ENCODE measurements around the gene MITF. TPM values are rescaled to one million over a fixed set of nuclear protein-coding genes. Genes with fewer than 3 reads are reported as not detected.
A peak's percentile ranks its signal among the peaks of the same experiment; 100 is the strongest.

MITF gene
- total and polyA plus RNA-seq, 8 donors = 3.5 to 61.3 (median 15.5) TPM

DNA sequence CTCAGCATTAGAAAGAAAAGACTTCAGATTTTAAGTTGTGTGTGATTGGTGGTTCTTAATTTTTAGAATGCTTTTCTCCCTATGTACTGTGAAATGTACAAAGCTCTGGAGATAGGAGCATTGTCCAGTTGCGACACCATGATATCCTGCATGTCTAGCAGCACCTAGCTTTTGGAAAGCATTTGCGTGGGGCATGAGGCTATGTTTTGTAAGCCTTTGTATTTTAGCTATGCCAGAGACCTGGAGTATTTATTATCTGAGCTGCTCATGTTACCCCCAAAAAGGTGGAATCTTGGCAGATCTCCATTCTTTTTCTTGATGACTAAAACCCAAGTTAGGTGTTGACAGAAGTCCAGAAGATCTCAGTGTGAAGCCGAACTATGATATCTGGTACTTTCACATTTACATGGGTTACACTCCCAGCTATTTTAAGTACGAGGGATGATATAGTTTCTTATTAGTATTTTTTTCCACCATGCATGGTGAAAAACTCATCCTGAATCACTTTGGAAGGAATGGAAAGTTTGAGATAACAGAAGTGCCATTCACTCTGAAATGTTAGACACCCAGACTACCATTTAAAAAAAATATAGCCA, 133.6 kb downstream of the MITF start:
- no peak for DNase-seq
- Histone ChIP-seq H3K9me3 (no peaks in the 10 kb centered on the region), H3K27ac (no peak overlapping the region), H3K36me3 (no peaks in the 10 kb centered on the region), H3K4me1 (peaks cover 2 to 57% (median 33%) of the 10 kb centered on the region in 4 donors), H3K4me3 (no peak overlapping the region), H3K27me3 (no peaks in the 10 kb centered on the region)
- intact Hi-C loops (cut with DNase I; ENCODE audit: low total_unique reads) = no loop called here
- TF ChIP-seq, protein P1, sequence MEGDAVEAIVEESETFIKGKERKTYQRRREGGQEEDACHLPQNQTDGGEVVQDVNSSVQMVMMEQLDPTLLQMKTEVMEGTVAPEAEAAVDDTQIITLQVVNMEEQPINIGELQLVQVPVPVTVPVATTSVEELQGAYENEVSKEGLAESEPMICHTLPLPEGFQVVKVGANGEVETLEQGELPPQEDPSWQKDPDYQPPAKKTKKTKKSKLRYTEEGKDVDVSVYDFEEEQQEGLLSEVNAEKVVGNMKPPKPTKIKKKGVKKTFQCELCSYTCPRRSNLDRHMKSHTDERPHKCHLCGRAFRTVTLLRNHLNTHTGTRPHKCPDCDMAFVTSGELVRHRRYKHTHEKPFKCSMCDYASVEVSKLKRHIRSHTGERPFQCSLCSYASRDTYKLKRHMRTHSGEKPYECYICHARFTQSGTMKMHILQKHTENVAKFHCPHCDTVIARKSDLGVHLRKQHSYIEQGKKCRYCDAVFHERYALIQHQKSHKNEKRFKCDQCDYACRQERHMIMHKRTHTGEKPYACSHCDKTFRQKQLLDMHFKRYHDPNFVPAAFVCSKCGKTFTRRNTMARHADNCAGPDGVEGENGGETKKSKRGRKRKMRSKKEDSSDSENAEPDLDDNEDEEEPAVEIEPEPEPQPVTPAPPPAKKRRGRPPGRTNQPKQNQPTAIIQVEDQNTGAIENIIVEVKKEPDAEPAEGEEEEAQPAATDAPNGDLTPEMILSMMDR (IDR thresholded peaks at IDR 0.05) = no peak
- TF ChIP-seq POLR2AphosphoS5 (IDR thresholded peaks at IDR 0.05) = no peak
- no peak for TF ChIP-seq EP300 (IDR thresholded peaks at IDR 0.05)
- no peak for TF ChIP-seq POLR2A (IDR thresholded peaks at IDR 0.05)
- 70 to 84% (median 74%) methylated on average over 4 of the region's 4 CpGs for WGBS, 5 donors

DNA sequence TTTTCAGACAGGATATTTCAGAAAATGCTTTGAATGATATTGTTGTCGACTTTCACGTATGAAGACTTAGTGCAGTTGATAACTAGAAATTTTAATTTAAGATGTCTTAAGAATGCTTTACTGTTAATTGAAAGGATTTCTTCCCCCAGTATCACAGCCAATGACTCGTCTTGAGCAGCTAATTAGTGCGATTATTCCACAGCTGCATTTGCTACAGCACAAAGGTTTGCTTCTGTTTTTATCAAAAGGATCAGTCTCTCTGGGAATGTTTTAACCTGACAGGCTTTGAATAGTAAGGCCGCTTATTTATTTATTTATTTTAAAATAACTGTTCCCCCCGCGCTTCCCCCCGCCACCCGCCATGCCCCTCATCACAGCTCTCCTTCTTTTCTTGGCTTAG, 136.8 kb downstream of the MITF start:
- intact Hi-C loops (cut with DNase I; ENCODE audit: low total_unique reads) = no loop called here
- peaks cover 0 to 62% (median 31%) of the 10 kb centered on the region in 4 donors for H3K4me1 ChIP-seq
- no peak overlapping the region for H3K27ac ChIP-seq
- TF ChIP-seq POLR2AphosphoS5 (IDR thresholded peaks at IDR 0.05) (no peak), POLR2A (IDR thresholded peaks at IDR 0.05) (no peak)
- TF ChIP-seq, protein P1 (IDR thresholded peaks at IDR 0.05) = no peak
- peaks cover 0 to 5% (median 2%) of the 10 kb centered on the region in 4 donors for H3K36me3 ChIP-seq
- no peaks in the 10 kb centered on the region for H3K27me3 ChIP-seq
- WGBS, 5 donors = 92 to 94% (median 93%) methylated on average over 9 of the region's 9 CpGs
- no peaks in the 10 kb centered on the region for H3K9me3 ChIP-seq
- DNase-seq = no peak
- no peak overlapping the region for H3K4me3 ChIP-seq

DNA sequence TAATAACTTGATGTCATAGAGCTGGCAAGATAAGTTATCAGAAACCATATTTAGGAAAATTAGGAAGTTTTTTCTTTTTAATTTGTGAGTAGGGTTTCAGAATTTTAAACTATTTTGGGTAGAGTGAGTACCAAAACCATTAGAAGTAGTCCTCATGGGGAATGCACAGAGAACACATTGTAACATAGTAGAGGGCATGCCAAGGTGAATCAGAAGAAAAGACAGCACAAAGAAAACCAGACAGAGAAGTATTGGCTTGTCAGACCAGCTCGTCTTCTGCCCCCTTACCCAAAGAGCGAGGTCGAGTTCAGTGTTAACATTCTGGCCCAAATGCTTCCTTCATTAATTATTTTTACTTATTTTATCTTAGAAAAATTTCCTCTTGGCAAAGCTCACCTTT, 139.0 kb downstream of the MITF start:
- TF ChIP-seq, protein P1 (IDR thresholded peaks at IDR 0.05) = no peak
- no peak for TF ChIP-seq POLR2A (IDR thresholded peaks at IDR 0.05)
- TF ChIP-seq EP300 (IDR thresholded peaks at IDR 0.05) = no peak
- no peak for TF ChIP-seq POLR2AphosphoS5 (IDR thresholded peaks at IDR 0.05)

DNA sequence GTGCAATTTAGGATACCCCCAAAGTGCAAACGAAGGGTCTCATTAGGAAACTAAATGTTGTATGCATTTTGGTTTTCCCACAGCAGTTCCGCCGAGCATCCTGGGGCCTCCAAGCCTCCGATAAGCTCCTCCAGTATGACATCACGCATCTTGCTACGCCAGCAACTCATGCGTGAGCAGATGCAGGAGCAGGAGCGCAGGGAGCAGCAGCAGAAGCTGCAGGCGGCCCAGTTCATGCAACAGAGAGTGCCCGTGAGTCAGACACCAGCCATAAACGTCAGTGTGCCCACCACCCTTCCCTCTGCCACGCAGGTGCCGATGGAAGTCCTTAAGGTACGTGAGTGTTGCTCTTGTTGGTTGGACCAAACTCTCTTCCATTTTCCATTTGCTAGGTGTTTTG, 139.8 kb downstream of the MITF start:
- Histone ChIP-seq H3K27ac (peak overlapping the region in 1 of 5 donors; percentile 10), H3K27me3 (no peaks in the 10 kb centered on the region), H3K4me3 (no peak overlapping the region), H3K4me1 (peaks cover 9 to 62% (median 31%) of the 10 kb centered on the region in 4 donors), H3K9me3 (no peaks in the 10 kb centered on the region), H3K36me3 (peaks cover 0 to 5% (median 2%) of the 10 kb centered on the region in 4 donors)
- TF ChIP-seq EP300 (IDR thresholded peaks at IDR 0.05) (no peak), POLR2AphosphoS5 (IDR thresholded peaks at IDR 0.05) (no peak), POLR2A (IDR thresholded peaks at IDR 0.05) (no peak)
- 95 to 96% (median 95%) methylated on average over 14 of the region's 14 CpGs for WGBS, 5 donors
- DNase-seq = no peak
- intact Hi-C loops (cut with DNase I; ENCODE audit: low total_unique reads) = no loop called here

More for the DNA sequence above, 139.0 kb downstream of the MITF start:
- Histone ChIP-seq H3K4me1 (peaks cover 2 to 60% (median 28%) of the 10 kb centered on the region in 4 donors), H3K9me3 (no peaks in the 10 kb centered on the region), H3K4me3 (no peak overlapping the region), H3K27me3 (no peaks in the 10 kb centered on the region), H3K27ac (peak overlapping the region in 1 of 5 donors; percentile 18), H3K36me3 (peaks cover 0 to 5% (median 2%) of the 10 kb centered on the region in 4 donors)
- 66 to 85% (median 77%) methylated on average over 3 of the region's 3 CpGs for WGBS, 5 donors
- intact Hi-C loops (cut with DNase I; ENCODE audit: low total_unique reads) = no loop called here
- no peak for DNase-seq

DNA sequence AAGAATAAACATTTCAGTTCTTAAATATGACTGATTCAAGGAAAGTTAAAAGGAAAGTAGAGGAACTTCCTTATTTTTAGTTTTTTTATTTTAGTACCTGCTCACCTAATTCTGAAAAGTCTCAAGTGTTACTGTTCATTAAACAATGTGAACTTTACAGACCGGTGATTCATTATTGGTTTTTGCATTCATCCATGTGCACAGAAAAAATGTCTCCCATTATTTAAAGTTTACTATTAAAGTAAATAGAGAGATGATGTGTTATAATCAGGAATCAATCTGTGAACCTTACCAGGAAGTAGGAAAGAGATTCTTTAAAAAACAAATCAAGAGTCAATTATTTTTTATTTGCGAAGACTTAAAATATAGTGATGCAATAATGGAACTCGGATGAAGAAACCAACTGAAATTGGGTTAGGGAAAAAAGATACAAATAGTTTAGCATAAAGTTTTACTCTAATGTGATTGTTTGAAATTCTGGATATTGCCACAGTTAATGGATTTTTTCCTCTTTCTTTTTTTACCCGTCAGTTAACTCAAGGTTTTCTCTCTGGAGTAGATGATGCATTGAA, 140.9 kb downstream of the MITF start:
- DNase-seq = no peak
- TF ChIP-seq, protein P1 (IDR thresholded peaks at IDR 0.05) = no peak
- no peak for TF ChIP-seq EP300 (IDR thresholded peaks at IDR 0.05)
- TF ChIP-seq POLR2AphosphoS5 (IDR thresholded peaks at IDR 0.05) = no peak
- no peaks in the 10 kb centered on the region for H3K27me3 ChIP-seq

More for the DNA sequence above, 140.9 kb downstream of the MITF start:
- H3K4me1 ChIP-seq = peaks cover 9 to 67% (median 33%) of the 10 kb centered on the region in 4 donors
- WGBS, 5 donors = 66 to 74% (median 72%) methylated on average over 4 of the region's 4 CpGs
- H3K36me3 ChIP-seq = peaks cover 0 to 5% (median 4%) of the 10 kb centered on the region in 4 donors
- H3K4me3 ChIP-seq = no peak overlapping the region
- intact Hi-C loops (cut with DNase I; ENCODE audit: low total_unique reads) = no loop called here
- H3K9me3 ChIP-seq = no peaks in the 10 kb centered on the region
- peak overlapping the region in 1 of 5 donors; percentile 19 for H3K27ac ChIP-seq

Measured in stomach (tissue), 9 donors.